H9 (cell line): ENCODE results near the gene THOC7. TPM values are rescaled to one million over a fixed set of nuclear protein-coding genes. Genes with fewer than 3 reads are reported as not detected.

ENCODE experiments used
- DNase-seq: peaks from one replicate; pipeline ENCODE4 v3.0.0-alpha.2; 2017
- H2AFZ ChIP-seq: one replicate; pipeline ENCODE4 v1.6.1; 2013; ENCODE audit warnings: mild to moderate bottlenecking, low read length, control low read depth, moderate library complexity
- H2AK5ac ChIP-seq: 2 replicates; pipeline ENCODE4 v1.6.1; 2013; ENCODE audit warnings: low read length, control low read depth, mixed read lengths; ENCODE audit not compliant: insufficient read length
- H2BK120ac ChIP-seq: one replicate; pipeline ENCODE4 v1.6.1; 2013; ENCODE audit warnings: low read depth, mild to moderate bottlenecking, low read length, control low read depth, inconsistent platforms; ENCODE audit not compliant: poor library complexity, severe bottlenecking
- H2BK12ac ChIP-seq: 2 replicates; pipeline ENCODE4 v1.6.1; 2013; ENCODE audit warnings: low read length, control low read depth, mixed read lengths, low read depth; ENCODE audit not compliant: insufficient read length
- H2BK15ac ChIP-seq: 2 replicates; pipeline ENCODE4 v1.6.1; 2013; ENCODE audit warnings: low read depth, low read length, control low read depth
- H2BK20ac ChIP-seq: one replicate; pipeline ENCODE4 v1.6.1; 2013; ENCODE audit warnings: low read depth, mild to moderate bottlenecking, low read length, control low read depth, inconsistent platforms; ENCODE audit not compliant: poor library complexity, severe bottlenecking
- H2BK5ac ChIP-seq: 2 replicates; pipeline ENCODE4 v1.6.1; 2013; ENCODE audit warnings: low read length, control low read depth, mixed read lengths; ENCODE audit not compliant: insufficient read length
- H3K14ac ChIP-seq: 2 replicates; pipeline ENCODE4 v1.6.1; 2013; ENCODE audit warnings: low read length, control low read depth; ENCODE audit not compliant: insufficient read depth
- H3K18ac ChIP-seq: 2 replicates; pipeline ENCODE4 v1.6.1; 2013; ENCODE audit warnings: low read depth, mild to moderate bottlenecking, mixed read lengths, low read length, control low read depth; ENCODE audit not compliant: insufficient read length
- H3K23ac ChIP-seq: 2 replicates; pipeline ENCODE4 v1.6.1; 2013; ENCODE audit warnings: low read length, control low read depth, mixed read lengths, low read depth; ENCODE audit not compliant: insufficient read length
- H3K23me2 ChIP-seq: 2 replicates; pipeline ENCODE4 v1.6.1; 2013; ENCODE audit warnings: low read depth, mild to moderate bottlenecking, mixed read lengths, low read length, control low read depth; ENCODE audit not compliant: insufficient read length, poor library complexity, severe bottlenecking
- H3K27ac ChIP-seq: 2 replicates; pipeline ENCODE4 v1.5.1; 2013; ENCODE audit warnings: low read length, control low read depth, mixed read lengths, low read depth; ENCODE audit not compliant: insufficient read length
- H3K27me3 ChIP-seq: 2 replicates; pipeline ENCODE4 v1.6.1; 2013; ENCODE audit warnings: low read length, control low read depth, inconsistent platforms; ENCODE audit not compliant: insufficient read depth
- H3K4ac ChIP-seq: 2 replicates; pipeline ENCODE4 v1.6.1; 2013; ENCODE audit warnings: low read depth, mild to moderate bottlenecking, control low read depth, inconsistent platforms, low read length, moderate library complexity
- H3K4me1 ChIP-seq: 2 replicates; pipeline ENCODE4 v1.6.1; 2013; ENCODE audit warnings: low read length, control low read depth, inconsistent platforms; ENCODE audit not compliant: insufficient read depth
- H3K4me2 ChIP-seq: 2 replicates; pipeline ENCODE4 v1.6.1; 2013; ENCODE audit warnings: low read length, control low read depth, mixed read lengths; ENCODE audit not compliant: insufficient read length, insufficient read depth
- H3K56ac ChIP-seq: 2 replicates; pipeline ENCODE4 v1.6.1; 2013; ENCODE audit warnings: low read depth, mild to moderate bottlenecking, mixed read lengths, low read length, control low read depth; ENCODE audit not compliant: insufficient read length
- H3K79me1 ChIP-seq: 2 replicates; pipeline ENCODE4 v1.6.1; 2013; ENCODE audit warnings: low read depth, mild to moderate bottlenecking, moderate library complexity, low read length, control low read depth, inconsistent platforms; ENCODE audit not compliant: insufficient read depth, poor library complexity, severe bottlenecking
- H3K79me2 ChIP-seq: 2 replicates; pipeline ENCODE4 v1.6.1; 2013; ENCODE audit warnings: low read length, control low read depth, inconsistent platforms; ENCODE audit not compliant: insufficient read depth
- H3K9ac ChIP-seq: 2 replicates; pipeline ENCODE4 v1.6.1; 2013; ENCODE audit warnings: low read length, control low read depth, mixed read lengths; ENCODE audit not compliant: insufficient read length; ENCODE audit errors: extremely low read depth
- H3K9me3 ChIP-seq: one replicate; pipeline ENCODE4 v1.6.1; 2013; ENCODE audit warnings: low read depth, low read length, inconsistent platforms; ENCODE audit not compliant: control insufficient read depth
- H3T11ph ChIP-seq: one replicate; pipeline ENCODE4 v1.6.1; 2013; ENCODE audit warnings: mild to moderate bottlenecking, low read length, control low read depth, inconsistent platforms
- H4K20me1 ChIP-seq: one replicate; pipeline ENCODE4 v1.6.1; 2013; ENCODE audit not compliant: control insufficient read depth, insufficient read length, insufficient read depth
- H4K5ac ChIP-seq: 2 replicates; pipeline ENCODE4 v1.6.1; 2013; ENCODE audit warnings: low read depth, mild to moderate bottlenecking, mixed read lengths, low read length, control low read depth; ENCODE audit not compliant: insufficient read length
- H4K8ac ChIP-seq: replicated peaks from 2 replicates; pipeline ENCODE4 v1.6.1; 2013; ENCODE audit warnings: low read length, control low read depth, mixed read lengths, low read depth; ENCODE audit not compliant: insufficient read length
- H4K91ac ChIP-seq: 2 replicates; pipeline ENCODE4 v1.6.1; 2013; ENCODE audit warnings: low read depth, mild to moderate bottlenecking, moderate library complexity, mixed read lengths, low read length, control low read depth; ENCODE audit not compliant: insufficient read length
- H3K27ac Mint-ChIP-seq, 3 experiments: 2 replicates in 2 of 3; 3 replicates in 1 of 3; pipeline ENCODE4 v1.8.0; 2020 to 2021; ENCODE audit warnings: mixed read lengths in 3 of 3, mild to moderate bottlenecking in 1 of 3, moderate library complexity in 1 of 3
- H3K27me3 Mint-ChIP-seq: 2 replicates; pipeline ENCODE4 v1.8.0; 2021; ENCODE audit warnings: low read depth, mild to moderate bottlenecking, moderate library complexity, mixed read lengths
- H3K36me3 Mint-ChIP-seq, 3 experiments: 2 replicates in 2 of 3; 3 replicates in 1 of 3; pipeline ENCODE4 v1.8.0; 2020 to 2021; ENCODE audit warnings: low read depth in 3 of 3, mixed read lengths in 3 of 3; ENCODE audit not compliant: insufficient read depth in 1 of 3
- H3K4me1 Mint-ChIP-seq, 2 experiments: 2 replicates each; pipeline ENCODE4 v1.8.0; 2020; ENCODE audit warnings: mixed read lengths in 2 of 2
- H3K4me3 Mint-ChIP-seq, 2 experiments: 2 replicates in 1 of 2; 3 replicates in 1 of 2; pipeline ENCODE4 v1.8.0; 2020 to 2021; ENCODE audit warnings: mild to moderate bottlenecking in 2 of 2, mixed read lengths in 2 of 2, moderate library complexity in 1 of 2
- H3K9me3 Mint-ChIP-seq, 2 experiments: 2 replicates in 1 of 2; 3 replicates in 1 of 2; pipeline ENCODE4 v1.8.0; 2020; ENCODE audit warnings: mild to moderate bottlenecking in 2 of 2, mixed read lengths in 2 of 2, moderate library complexity in 1 of 2
- CTCF ChIP-seq: fragments of 200-600 bp; sonication (generic); conservative IDR thresholded peaks from 3 replicates; pipeline ENCODE4 v1.8.0; 2021; ENCODE audit warnings: antibody characterized with exemption, mild to moderate bottlenecking
- WGBS: extraction: QIAGEN DNeasy Blood & Tissue Kit; methylation state at CpG from one replicate; pipeline ENCODE4 v1.1.7; 2013; ENCODE audit warnings: missing lambda C conversion rate, low lambda C conversion rate, mixed read lengths; ENCODE audit not compliant: insufficient read length; ENCODE audit errors: extremely low coverage; 5-methylcytosine and 5-hydroxymethylcytosine counted together
- total RNA-seq: library from RNA; stranded (reverse); gene quantifications from 2 replicates; pipeline ENCODE4 v1.2.1, GENCODE V29; 2021

THOC7 gene
- total RNA-seq, 1 experiment from 2014 or later: 63.3 TPM

- Histone ChIP-seq H3K14ac (no peak overlapping the region), H3K27ac (no peak overlapping the region), H4K20me1 (no peaks in the 10 kb centered on the region), H4K8ac (no peak overlapping the region), H3K9me3 (no peaks in the 10 kb centered on the region), H3K4me1 (no peaks in the 10 kb centered on the region), H3K27me3 (no peaks in the 10 kb centered on the region), H4K5ac (no peak overlapping the region), H3T11ph (no peak overlapping the region), H2BK120ac (no peak overlapping the region), H3K23ac (no peak overlapping the region), H3K9ac (no peak overlapping the region), H2AFZ (no peak overlapping the region), H4K91ac (no peak overlapping the region), H3K4me2 (no peak overlapping the region), H3K79me1 (no peaks in the 10 kb centered on the region), H3K4ac (no peak overlapping the region), H3K18ac (no peak overlapping the region), H2BK15ac (no peak overlapping the region), H2BK5ac (no peak overlapping the region), H3K56ac (no peak overlapping the region), H2AK5ac (no peak overlapping the region), H2BK20ac (no peak overlapping the region), H3K79me2 (no peaks in the 10 kb centered on the region), H3K23me2 (no peaks in the 10 kb centered on the region), H2BK12ac (no peak overlapping the region)
- no peaks in the 10 kb centered on the region for H3K9me3 Mint-ChIP-seq
- DNase-seq: no peak
- H3K27ac Mint-ChIP-seq: no peak overlapping the region; a peak in 1 of 7 replicates
- H3K27me3 Mint-ChIP-seq: no peaks in the 10 kb centered on the region
- H3K36me3 Mint-ChIP-seq: 0 out of 7 replicates have a peak, but pooled peaks cover 0 to 4% (median 0%) of the 10 kb centered on the region in 3 experiments
- TF ChIP-seq CTCF: no peak
- no CpG with 5 or more reads among the region's 4 CpGs for WGBS
- H3K4me1 Mint-ChIP-seq: peaks cover 11 to 15% of the 10 kb centered on the region in 2 experiments
- H3K4me3 Mint-ChIP-seq: no peak overlapping the region
Observed at GRCh38 chr3:63824309-63824708, 39.3 kb downstream of the THOC7 start.
